22Rv1 (cell line): Measurements from ENCODE around the gene MXD1.

ENCODE experiments used
- CTCF ChIP-seq: fragments of 450-650 bp; IDR thresholded peaks from 2 replicates; pipeline ENCODE4 v1.5.1; 2017; ENCODE audit warnings: mild to moderate bottlenecking
- ZFX ChIP-seq: fragments of 450-650 bp; IDR thresholded peaks from 2 replicates; pipeline ENCODE4 v1.6.1; 2017; ENCODE audit warnings: antibody characterized with exemption, borderline replicate concordance

- TF ChIP-seq CTCF (no peak), ZFX (no peak)
Observed at GRCh38 chr2:69957965-69958364, 43.1 kb downstream of the MXD1 start.
